Measurements from ENCODE around the gene MCTP2.

The MCTP2 gene

DNA sequence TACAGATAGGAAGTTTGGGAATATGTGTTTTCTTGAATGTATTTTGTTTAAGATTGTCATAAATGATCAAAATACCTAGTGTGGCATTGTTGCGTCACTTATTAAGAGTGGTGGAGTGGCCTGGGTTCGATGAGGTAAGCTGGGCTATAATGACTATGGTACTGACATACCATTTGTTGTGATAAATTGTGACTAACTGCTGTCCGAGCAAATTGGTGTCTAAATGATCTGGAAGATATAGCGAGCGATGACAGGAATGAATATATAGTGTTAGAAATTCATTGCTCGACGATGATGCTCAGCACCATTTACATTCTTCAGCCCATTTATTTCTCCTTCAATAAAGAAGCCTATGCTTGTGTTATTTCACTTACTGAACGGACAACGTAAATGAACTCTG, 123.3 kb downstream of the MCTP2 start:
- DNase-seq (ENCODE audit: low spot score) = no peak
- TF ChIP-seq, protein P1, sequence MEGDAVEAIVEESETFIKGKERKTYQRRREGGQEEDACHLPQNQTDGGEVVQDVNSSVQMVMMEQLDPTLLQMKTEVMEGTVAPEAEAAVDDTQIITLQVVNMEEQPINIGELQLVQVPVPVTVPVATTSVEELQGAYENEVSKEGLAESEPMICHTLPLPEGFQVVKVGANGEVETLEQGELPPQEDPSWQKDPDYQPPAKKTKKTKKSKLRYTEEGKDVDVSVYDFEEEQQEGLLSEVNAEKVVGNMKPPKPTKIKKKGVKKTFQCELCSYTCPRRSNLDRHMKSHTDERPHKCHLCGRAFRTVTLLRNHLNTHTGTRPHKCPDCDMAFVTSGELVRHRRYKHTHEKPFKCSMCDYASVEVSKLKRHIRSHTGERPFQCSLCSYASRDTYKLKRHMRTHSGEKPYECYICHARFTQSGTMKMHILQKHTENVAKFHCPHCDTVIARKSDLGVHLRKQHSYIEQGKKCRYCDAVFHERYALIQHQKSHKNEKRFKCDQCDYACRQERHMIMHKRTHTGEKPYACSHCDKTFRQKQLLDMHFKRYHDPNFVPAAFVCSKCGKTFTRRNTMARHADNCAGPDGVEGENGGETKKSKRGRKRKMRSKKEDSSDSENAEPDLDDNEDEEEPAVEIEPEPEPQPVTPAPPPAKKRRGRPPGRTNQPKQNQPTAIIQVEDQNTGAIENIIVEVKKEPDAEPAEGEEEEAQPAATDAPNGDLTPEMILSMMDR (IDR thresholded peaks at IDR 0.05; ENCODE audit: extremely low read depth, missing control alignments) = no peak

DNA sequence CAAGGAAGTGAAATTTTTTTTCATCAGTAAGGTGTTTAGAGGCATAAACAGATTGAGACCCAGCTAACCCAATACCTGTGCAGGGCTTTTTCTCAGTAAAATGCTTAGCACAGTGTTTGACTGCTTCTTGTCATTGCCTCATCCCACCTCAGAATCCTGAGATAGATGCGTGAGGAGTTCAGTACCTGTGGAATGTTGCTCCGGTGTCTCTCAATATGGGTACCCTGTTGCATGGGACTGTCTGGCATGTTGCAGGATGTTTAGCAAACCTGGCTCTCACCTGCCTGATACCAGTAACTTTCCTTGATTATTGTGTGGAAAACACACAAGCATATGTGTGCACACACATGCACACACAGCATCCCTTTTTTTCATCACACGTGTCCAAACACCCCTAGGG, 128.4 kb downstream of the MCTP2 start:
- TF ChIP-seq, protein P1 (IDR thresholded peaks at IDR 0.05; ENCODE audit: extremely low read depth, missing control alignments) = no peak
- DNase-seq (ENCODE audit: low spot score) = no peak

DNA sequence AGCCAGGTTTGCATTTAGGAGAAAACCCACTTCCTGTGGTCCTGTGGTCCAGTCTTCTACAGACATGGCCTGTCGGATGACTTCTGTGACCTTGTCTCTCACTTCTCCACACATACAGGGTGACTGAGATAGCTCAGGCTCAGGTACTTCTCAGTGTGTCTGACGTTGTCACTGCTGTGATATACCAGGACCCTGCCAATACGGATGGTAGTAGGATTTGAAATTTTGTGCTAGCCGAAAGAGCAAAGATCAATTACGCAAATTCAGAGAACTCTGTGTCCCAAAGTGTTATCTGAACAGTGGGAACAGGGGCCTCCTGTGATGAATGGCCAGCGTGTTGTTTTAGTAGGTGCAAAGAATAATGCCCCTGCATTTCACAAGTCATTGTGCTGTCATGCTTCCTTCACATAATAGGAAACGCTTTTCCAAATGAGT, 128.9 kb downstream of the MCTP2 start:
- TF ChIP-seq, protein P1 (IDR thresholded peaks at IDR 0.05; ENCODE audit: extremely low read depth, missing control alignments) = no peak
- DNase-seq (ENCODE audit: low spot score) = no peak

DNA sequence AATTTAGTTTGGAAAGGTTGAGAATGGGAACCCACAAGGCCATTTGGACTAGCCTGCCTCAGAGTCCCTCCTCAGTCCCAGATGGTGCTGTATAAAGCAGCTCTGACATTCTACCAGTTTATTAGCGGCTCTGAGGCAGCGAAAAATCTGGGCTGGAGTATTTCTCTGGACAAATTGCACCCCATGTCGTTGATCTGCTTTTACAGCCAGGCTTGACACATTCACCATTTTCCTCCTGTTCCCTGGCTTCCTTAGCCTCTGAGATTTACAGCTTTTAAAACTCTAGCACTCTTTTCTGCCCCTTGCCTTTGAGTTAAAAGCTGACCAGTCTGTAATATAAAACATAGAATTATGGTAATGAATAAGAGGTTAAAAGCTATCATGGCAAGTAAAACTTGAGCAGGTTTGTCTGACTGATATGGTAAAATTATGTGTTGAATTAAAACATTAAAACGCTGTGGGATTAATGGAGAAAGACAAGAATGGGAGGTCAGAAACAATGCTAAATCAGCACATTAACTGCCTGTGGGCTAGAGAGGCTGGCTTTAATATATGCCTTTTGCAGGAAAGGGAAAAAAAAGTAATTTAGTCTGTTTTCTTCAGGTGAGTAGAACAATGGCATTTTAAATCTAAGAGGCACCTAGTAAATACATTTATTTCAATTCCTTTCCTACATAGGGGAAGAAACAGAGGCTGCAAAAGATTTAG, 131.2 kb downstream of the MCTP2 start:
- TF ChIP-seq, protein P1 (IDR thresholded peaks at IDR 0.05; ENCODE audit: extremely low read depth, missing control alignments) = no peak
- no peak for DNase-seq (ENCODE audit: low spot score)

DNA sequence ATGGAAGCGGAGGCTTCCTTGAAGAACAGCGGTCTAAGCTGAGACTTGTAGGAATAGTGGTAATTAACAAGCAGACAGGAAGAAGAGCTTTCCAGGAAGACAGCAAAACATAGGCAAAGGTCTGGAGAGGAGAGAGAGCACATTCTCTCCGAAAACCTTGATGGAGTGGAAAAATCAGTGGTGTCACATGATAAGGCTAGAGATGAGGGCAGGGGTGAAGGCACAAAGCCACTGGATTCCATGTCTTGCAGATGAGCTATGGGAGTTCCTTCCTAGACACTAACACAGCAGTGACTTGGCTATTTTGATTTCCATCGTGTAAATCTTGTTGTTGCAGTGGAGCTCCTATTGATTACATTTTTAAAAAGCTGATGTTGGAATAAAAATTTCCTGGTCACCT, 132.0 kb downstream of the MCTP2 start:
- DNase-seq (ENCODE audit: low spot score) = no peak
- TF ChIP-seq, protein P1 (IDR thresholded peaks at IDR 0.05; ENCODE audit: extremely low read depth, missing control alignments) = no peak

DNA sequence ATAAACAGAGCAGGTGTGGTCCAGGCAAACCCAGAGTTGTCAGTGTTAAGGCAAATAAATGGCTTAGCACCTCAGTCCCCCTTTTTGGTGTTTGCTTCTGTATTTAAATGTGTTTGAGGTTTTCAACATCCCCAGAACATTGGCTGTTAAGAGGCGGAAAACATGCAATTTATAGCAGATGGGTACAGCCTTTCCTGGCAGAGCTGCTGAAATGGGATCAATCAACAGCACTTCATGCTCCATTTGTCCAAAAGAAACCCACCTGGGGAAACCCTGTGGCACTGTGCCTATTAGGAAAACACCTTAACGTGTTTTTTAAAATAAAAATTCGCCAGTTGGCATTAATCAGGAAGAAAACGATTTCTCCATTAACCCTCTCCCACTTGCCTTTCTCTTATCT, 135.4 kb downstream of the MCTP2 start:
- TF ChIP-seq, protein P1 (IDR thresholded peaks at IDR 0.05; ENCODE audit: extremely low read depth, missing control alignments) = no peak
- no peak for DNase-seq (ENCODE audit: low spot score)

DNA sequence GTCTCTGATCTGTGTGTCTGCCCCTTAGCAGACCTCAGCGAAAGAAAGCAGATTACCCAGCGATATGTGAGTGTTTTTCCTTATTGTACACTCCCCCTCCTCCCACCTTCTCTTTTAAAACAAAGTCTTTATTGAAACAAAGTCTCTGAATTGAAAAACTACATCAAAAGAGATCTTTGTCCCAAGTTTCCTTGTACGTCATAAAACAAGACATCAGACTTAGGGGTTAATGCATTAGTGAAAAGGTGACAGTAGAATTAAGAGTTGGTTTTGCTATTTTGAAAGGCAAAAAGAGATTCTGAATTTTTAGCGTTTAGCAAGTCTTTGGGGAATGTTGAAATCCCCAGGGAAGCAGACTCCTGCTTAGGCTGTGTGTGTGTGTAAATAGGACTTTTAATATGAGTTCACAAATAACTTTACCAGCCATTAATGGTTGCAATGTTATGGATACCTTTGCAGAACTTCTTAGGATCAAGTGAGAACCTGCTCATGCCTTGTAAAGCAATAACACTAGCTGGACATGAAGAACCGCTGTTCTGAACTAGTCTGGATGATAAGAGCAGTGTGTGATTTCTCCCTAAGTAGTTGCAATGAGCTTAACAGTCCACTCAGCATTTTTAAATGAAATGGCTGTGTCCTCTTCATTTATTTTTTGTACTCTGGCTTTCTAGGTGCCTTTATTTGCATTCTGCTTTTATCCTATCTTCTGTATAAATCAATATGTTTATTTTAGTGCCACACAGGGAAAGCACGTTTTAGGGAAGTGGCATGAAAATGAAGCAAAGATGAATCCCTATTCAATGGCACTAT, 136.6 kb downstream of the MCTP2 start:
- TF ChIP-seq, protein P1 (IDR thresholded peaks at IDR 0.05; ENCODE audit: extremely low read depth, missing control alignments) = no peak
- no peak for DNase-seq (ENCODE audit: low spot score)
